ENCODE data around the gene MANF.
"Not testable (repeated sequence)": the region's sequence is repeated elsewhere in the genome, so short reads cannot be mapped to it uniquely, and the experiment has no call there.

DNA sequence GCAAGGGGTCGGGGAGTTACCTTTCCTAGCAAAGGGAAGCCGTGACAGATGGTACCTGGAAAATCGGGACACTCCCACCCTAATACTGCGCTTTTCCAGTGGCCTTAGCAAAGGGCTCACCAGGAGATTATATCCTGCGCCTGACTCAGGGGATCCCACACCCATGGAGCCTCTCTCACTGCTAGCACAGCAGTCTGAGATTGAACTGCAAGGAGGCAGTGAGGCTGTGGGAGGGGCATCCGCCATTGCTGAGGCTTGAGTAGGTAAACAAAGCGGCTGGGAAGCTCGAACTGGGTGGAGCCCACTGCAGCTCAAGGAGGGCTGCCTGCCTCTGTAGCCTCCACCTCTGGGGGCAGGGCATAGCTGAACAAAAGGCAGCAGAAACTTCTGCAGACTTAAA is 16.8 kb upstream of the MANF start:
- not testable (repeated sequence) for TF ChIP-seq POLR2A, POLR2AphosphoS5 (IDR thresholded peaks at IDR 0.05)
- TF ChIP-seq, protein P1, sequence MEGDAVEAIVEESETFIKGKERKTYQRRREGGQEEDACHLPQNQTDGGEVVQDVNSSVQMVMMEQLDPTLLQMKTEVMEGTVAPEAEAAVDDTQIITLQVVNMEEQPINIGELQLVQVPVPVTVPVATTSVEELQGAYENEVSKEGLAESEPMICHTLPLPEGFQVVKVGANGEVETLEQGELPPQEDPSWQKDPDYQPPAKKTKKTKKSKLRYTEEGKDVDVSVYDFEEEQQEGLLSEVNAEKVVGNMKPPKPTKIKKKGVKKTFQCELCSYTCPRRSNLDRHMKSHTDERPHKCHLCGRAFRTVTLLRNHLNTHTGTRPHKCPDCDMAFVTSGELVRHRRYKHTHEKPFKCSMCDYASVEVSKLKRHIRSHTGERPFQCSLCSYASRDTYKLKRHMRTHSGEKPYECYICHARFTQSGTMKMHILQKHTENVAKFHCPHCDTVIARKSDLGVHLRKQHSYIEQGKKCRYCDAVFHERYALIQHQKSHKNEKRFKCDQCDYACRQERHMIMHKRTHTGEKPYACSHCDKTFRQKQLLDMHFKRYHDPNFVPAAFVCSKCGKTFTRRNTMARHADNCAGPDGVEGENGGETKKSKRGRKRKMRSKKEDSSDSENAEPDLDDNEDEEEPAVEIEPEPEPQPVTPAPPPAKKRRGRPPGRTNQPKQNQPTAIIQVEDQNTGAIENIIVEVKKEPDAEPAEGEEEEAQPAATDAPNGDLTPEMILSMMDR (IDR thresholded peaks at IDR 0.05) = not testable (repeated sequence)
